CD4-positive, alpha-beta memory T cell (primary cell): ENCODE results near the gene TOPAZ1. TPM values are rescaled to one million over a fixed set of nuclear protein-coding genes. Genes with fewer than 3 reads are reported as not detected.

Source experiments
- CTCF ChIA-PET: fragments of 350-600 bp; sonication (Branson Sonifier 250); formaldehyde crosslinking; loops from one replicate; lab custom pipeline; 2021; ENCODE audit warnings: inconsistent platforms; ENCODE audit not compliant: partially characterized antibody; lab: Charles Lee
- POLR2A ChIA-PET: fragments of 350-600 bp; sonication (Branson Sonifier 250); formaldehyde crosslinking; loops from one replicate; lab custom pipeline; 2021; ENCODE audit not compliant: partially characterized antibody; lab: Charles Lee
- DNase-seq, 5 donors: peaks; one replicate each; pipeline versions ENCODE4 v3.0.0 to v3.0.0-alpha.2; 2020 to 2022; ENCODE audit warnings: mixed read lengths in 1 of 5
- H3K27ac ChIP-seq: one replicate; pipeline ENCODE4 v1.7.0; 2013; ENCODE audit warnings: low read depth, low read length
- H3K27me3 ChIP-seq: 2 replicates; pipeline ENCODE4 v1.7.0; 2013; ENCODE audit warnings: mild to moderate bottlenecking, low read length, moderate library complexity; ENCODE audit not compliant: insufficient read depth
- H3K36me3 ChIP-seq: 2 replicates; pipeline ENCODE4 v1.7.0; 2013; ENCODE audit warnings: mild to moderate bottlenecking, low read length, moderate library complexity; ENCODE audit not compliant: insufficient read depth
- H3K4me1 ChIP-seq: 2 replicates; pipeline ENCODE4 v1.7.0; 2013; ENCODE audit warnings: mild to moderate bottlenecking, low read length, moderate library complexity; ENCODE audit not compliant: insufficient read depth
- H3K4me3 ChIP-seq, 2 donors: one replicate each; pipeline ENCODE4 v1.7.0; 2013; ENCODE audit warnings: low read length in 2 of 2, mild to moderate bottlenecking in 1 of 2
- H3K9me3 ChIP-seq, 2 donors: one replicate each; pipeline ENCODE4 v1.7.0; 2013; ENCODE audit warnings: low read length in 2 of 2, control low read depth in 1 of 2; ENCODE audit not compliant: control insufficient read depth in 1 of 2
- H3K27ac Mint-ChIP-seq, 7 donors: one replicate each; pipeline ENCODE4 v1.8.0; 2020 to 2021; ENCODE audit warnings: mixed read lengths in 7 of 7, mild to moderate bottlenecking in 6 of 7, inconsistent platforms in 3 of 7, moderate library complexity in 3 of 7
- H3K27me3 Mint-ChIP-seq, 2 donors: one replicate each; pipeline ENCODE4 v1.8.0; 2020 to 2021; ENCODE audit warnings: mixed read lengths in 2 of 2
- H3K36me3 Mint-ChIP-seq, 2 donors: one replicate each; pipeline ENCODE4 v1.8.0; 2020 to 2021; ENCODE audit warnings: mixed read lengths in 2 of 2, inconsistent platforms in 1 of 2, mild to moderate bottlenecking in 1 of 2
- H3K4me1 Mint-ChIP-seq, 4 donors: one replicate each; pipeline ENCODE4 v1.8.0; 2020 to 2021; ENCODE audit warnings: mixed read lengths in 4 of 4, mild to moderate bottlenecking in 1 of 4
- H3K4me3 Mint-ChIP-seq, 8 donors: one replicate each; pipeline ENCODE4 v1.8.0; 2020 to 2021; ENCODE audit warnings: mixed read lengths in 8 of 8, mild to moderate bottlenecking in 7 of 8, moderate library complexity in 6 of 8, inconsistent platforms in 3 of 8
- H3K9me3 Mint-ChIP-seq, 8 donors: one replicate each; pipeline ENCODE4 v1.8.0; 2020 to 2021; ENCODE audit warnings: mixed read lengths in 8 of 8, mild to moderate bottlenecking in 5 of 8, inconsistent platforms in 3 of 8, moderate library complexity in 1 of 8
- intact Hi-C: fragments of 100-400 bp; cut with micrococcal nuclease; formaldehyde crosslinking; loops from one replicate; pipeline ENCODE4 v1.15.1; 2023
- polyA plus RNA-seq, 2 donors: library from polyadenylated mRNA; unstranded; fragments of 300-500 nt; fragmentation: Illumina TruSeq; gene quantifications; one replicate each; pipeline ENCODE4 v1.2.3, GENCODE V29; 2021
- total RNA-seq, 2 experiments: library from RNA; stranded (reverse); gene quantifications; one replicate each; pipeline ENCODE4 v1.2.3, GENCODE V29; 2021

TOPAZ1 gene
- total and polyA plus RNA-seq, 4 experiments from 2014 or later: not detected

DNA sequence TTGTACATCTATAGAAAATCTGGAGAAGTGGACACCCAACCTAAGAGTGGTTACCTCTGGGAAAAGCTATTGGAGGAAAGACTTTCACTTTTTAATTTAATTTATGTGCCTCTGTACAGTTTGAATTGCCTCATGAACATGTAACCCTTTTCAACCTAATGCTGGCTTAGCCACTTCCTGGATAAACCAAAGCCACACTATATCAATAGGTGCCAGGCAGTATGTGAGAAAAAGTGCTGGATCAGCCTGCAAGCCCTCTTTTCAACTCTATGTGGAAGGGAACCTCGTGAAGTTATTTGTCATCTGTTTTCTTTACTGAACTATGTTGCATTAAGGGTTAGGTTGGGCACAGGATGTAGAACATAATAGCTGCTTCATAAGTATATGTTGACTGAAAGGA is 9.3 kb upstream of the TOPAZ1 start:
- Histone ChIP-seq H3K36me3 (no peaks in the 10 kb centered on the region), H3K9me3 (no peaks in the 10 kb centered on the region), H3K4me3 (no peak overlapping the region), H3K4me1 (peaks cover 9% of the 10 kb centered on the region), H3K27ac (no peak overlapping the region), H3K27me3 (no peaks in the 10 kb centered on the region)
- POLR2A ChIA-PET: no interaction called here
- no peaks in the 10 kb centered on the region for H3K9me3 Mint-ChIP-seq
- peak in 2 of 5 donors; percentile 1 to 6 for DNase-seq
- H3K27ac Mint-ChIP-seq: no peak overlapping the region
- CTCF ChIA-PET: no interaction called here
- H3K4me1 Mint-ChIP-seq: peaks cover 6 to 10% (median 9%) of the 10 kb centered on the region in 4 donors
- intact Hi-C loops: no loop called here
- peaks cover 4% of the 10 kb centered on the region in 2 donors for H3K27me3 Mint-ChIP-seq
- H3K4me3 Mint-ChIP-seq: no peak overlapping the region
- H3K36me3 Mint-ChIP-seq: no peaks in the 10 kb centered on the region

DNA sequence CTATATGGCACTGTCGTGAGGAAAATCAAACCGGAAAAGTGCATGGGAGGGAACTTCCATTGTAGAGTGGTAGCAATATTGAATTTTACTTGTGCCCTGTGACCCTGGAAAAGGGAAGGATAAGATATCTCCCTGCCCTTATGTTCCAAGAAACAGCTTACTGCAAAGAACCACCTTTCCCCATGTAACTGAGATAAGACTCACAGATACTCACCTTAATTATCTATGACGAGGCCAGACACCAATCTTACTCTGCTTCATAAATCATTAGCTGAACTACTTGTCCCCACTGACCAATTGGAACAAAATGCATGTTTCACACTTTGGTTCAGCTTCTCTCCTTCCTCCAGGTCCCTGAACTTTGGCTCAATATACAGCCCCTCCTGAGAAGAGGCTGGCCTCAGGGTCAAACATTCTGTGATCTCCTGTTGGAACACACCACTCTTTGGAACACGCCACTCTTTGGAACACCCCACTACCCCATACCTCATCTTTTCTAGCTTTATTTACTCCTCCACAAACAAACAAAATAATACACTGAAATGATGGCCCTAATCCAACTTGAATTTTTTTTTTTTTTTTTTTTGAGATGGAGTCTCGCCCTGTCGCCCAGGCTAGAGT is 6.9 kb upstream of the TOPAZ1 start:
- ChIA-PET CTCF (interaction anchor here (1.0 to 2.3 kb wide), 9 partner anchors 8 to 1273 kb away, joined by 3 to 8 read pairs (median 4); no protein-coding TSS in a partner anchor), POLR2A (no interaction called here)
- Mint-ChIP-seq H3K4me1 (peaks cover 6 to 10% (median 9%) of the 10 kb centered on the region in 4 donors), H3K27me3 (peaks cover 4% of the 10 kb centered on the region in 2 donors), H3K4me3 (no peak overlapping the region), H3K36me3 (no peaks in the 10 kb centered on the region), H3K9me3 (no peaks in the 10 kb centered on the region), H3K27ac (no peak overlapping the region)
- Histone ChIP-seq H3K27me3 (no peaks in the 10 kb centered on the region), H3K36me3 (no peaks in the 10 kb centered on the region), H3K4me1 (peaks cover 9% of the 10 kb centered on the region), H3K4me3 (no peak overlapping the region), H3K9me3 (no peaks in the 10 kb centered on the region), H3K27ac (no peak overlapping the region)
- DNase-seq: no peak
- intact Hi-C loops: no loop called here

GRCh38 chr3:44235604-44236484 is 5.8 kb upstream of the TOPAZ1 start:
- Mint-ChIP-seq H3K4me1 (peaks cover 6 to 10% (median 9%) of the 10 kb centered on the region in 4 donors), H3K4me3 (peak overlapping the region in 3 of 8 donors; percentile 7 to 51 (median 9)), H3K27ac (no peak overlapping the region), H3K9me3 (no peaks in the 10 kb centered on the region), H3K36me3 (no peaks in the 10 kb centered on the region), H3K27me3 (peaks cover 4% of the 10 kb centered on the region in 2 donors)
- ChIA-PET POLR2A (no interaction called here), CTCF (interaction anchor here (1.0 to 2.3 kb wide), 11 partner anchors 9 to 1274 kb away, joined by 3 to 8 read pairs (median 4); partner anchors contain the start of gene TCAIM)
- Histone ChIP-seq H3K27me3 (no peaks in the 10 kb centered on the region), H3K27ac (no peak overlapping the region), H3K9me3 (no peaks in the 10 kb centered on the region), H3K4me3 (no peak overlapping the region), H3K36me3 (no peaks in the 10 kb centered on the region), H3K4me1 (peaks cover 9% of the 10 kb centered on the region)
- DNase-seq: peak; percentile 52 to 61 (median 57)
- intact Hi-C loops: no loop called here

DNA sequence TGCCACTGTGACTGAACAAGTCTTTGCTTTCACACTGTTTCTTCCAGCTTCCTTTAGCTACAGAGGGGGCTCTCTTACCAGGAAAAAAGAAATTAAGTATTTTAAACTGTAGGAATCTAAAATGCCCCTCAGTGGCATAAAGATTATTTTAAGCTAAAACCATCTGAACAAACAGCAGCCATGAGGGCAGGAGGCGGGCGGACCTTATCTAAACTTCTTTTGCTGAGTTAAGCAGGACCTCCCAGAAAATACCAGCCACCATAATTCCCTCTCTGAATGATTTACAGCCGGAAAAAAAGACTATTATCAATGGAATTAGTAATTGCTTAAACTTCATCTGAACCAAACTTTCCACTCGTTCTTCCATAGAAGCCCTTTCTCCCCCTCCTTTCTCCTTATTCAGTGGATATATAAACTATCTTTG is 5.2 kb upstream of the TOPAZ1 start:
- intact Hi-C loops: no loop called here
- no peaks in the 10 kb centered on the region for H3K36me3 Mint-ChIP-seq
- no peak for DNase-seq
- ChIA-PET CTCF (interaction anchor here (1.4 to 2.3 kb wide), 4 partner anchors 12 to 1275 kb away, joined by 3 to 8 read pairs (median 5); no protein-coding TSS in a partner anchor), POLR2A (no interaction called here)
- H3K27me3 Mint-ChIP-seq: peaks cover 4 to 9% of the 10 kb centered on the region in 2 donors
- H3K27ac Mint-ChIP-seq: no peak overlapping the region
- no peaks in the 10 kb centered on the region for H3K9me3 Mint-ChIP-seq
- no peaks in the 10 kb centered on the region for H3K27me3 ChIP-seq
- no peak overlapping the region for H3K4me3 Mint-ChIP-seq
- no peaks in the 10 kb centered on the region for H3K36me3 ChIP-seq
- H3K9me3 ChIP-seq: no peaks in the 10 kb centered on the region
- H3K4me1 Mint-ChIP-seq: peaks cover 6 to 10% (median 9%) of the 10 kb centered on the region in 4 donors
- peaks cover 9% of the 10 kb centered on the region for H3K4me1 ChIP-seq
- no peak overlapping the region for H3K4me3 ChIP-seq
- H3K27ac ChIP-seq: no peak overlapping the region

DNA sequence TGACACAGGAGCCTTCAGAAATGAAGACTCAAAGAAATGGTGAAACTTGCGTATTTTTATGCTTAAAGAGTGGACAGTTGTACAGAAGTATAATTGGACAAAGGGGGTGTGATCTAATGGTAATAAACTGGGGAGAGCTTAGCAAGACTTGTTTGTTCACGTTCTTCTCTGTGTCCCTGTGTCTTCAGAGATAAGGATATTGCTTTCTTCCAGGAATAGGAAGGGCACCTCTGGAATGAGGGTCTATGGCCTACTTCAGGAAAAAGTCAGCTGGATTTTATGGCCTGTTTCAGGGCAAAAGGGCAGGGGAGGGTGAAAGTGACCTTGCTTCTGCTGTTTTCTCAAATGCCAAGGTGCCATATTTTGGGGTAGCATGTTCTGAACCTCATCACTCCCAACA is 4.5 kb upstream of the TOPAZ1 start:
- peaks cover 8% of the 10 kb centered on the region for H3K4me1 ChIP-seq

GRCh38 chr3:44237665-44238064 is 4.0 kb upstream of the TOPAZ1 start:
- no peak overlapping the region for H3K4me3 Mint-ChIP-seq
- ChIA-PET CTCF (interaction anchor here (0.9 to 2.0 kb wide), 3 partner anchors 11 to 692 kb away, joined by 3 to 10 read pairs (median 6); no protein-coding TSS in a partner anchor), POLR2A (no interaction called here)
- H3K4me3 ChIP-seq: no peak overlapping the region
- DNase-seq: no peak
- peaks cover 5% of the 10 kb centered on the region for H3K4me1 ChIP-seq
- no peak overlapping the region for H3K27ac ChIP-seq
- H3K9me3 Mint-ChIP-seq: peaks cover 0 to 2% (median 0%) of the 10 kb centered on the region in 8 donors
- H3K27ac Mint-ChIP-seq: no peak overlapping the region
- H3K9me3 ChIP-seq: no peaks in the 10 kb centered on the region
- H3K27me3 Mint-ChIP-seq: peaks cover 4 to 9% of the 10 kb centered on the region in 2 donors
- H3K27me3 ChIP-seq: no peaks in the 10 kb centered on the region
- no peaks in the 10 kb centered on the region for H3K36me3 Mint-ChIP-seq
- intact Hi-C loops: no loop called here
- H3K36me3 ChIP-seq: no peaks in the 10 kb centered on the region
- H3K4me1 Mint-ChIP-seq: peaks cover 6 to 7% (median 6%) of the 10 kb centered on the region in 4 donors

More for the DNA sequence above, 4.5 kb upstream of the TOPAZ1 start:
- Mint-ChIP-seq H3K27ac (no peak overlapping the region), H3K27me3 (peaks cover 4 to 9% of the 10 kb centered on the region in 2 donors), H3K4me3 (no peak overlapping the region), H3K36me3 (no peaks in the 10 kb centered on the region), H3K9me3 (no peaks in the 10 kb centered on the region), H3K4me1 (peaks cover 6 to 10% (median 9%) of the 10 kb centered on the region in 4 donors)
- Histone ChIP-seq H3K27ac (no peak overlapping the region), H3K9me3 (no peaks in the 10 kb centered on the region), H3K27me3 (no peaks in the 10 kb centered on the region), H3K36me3 (no peaks in the 10 kb centered on the region), H3K4me3 (no peak overlapping the region)
- no peak for DNase-seq
- ChIA-PET POLR2A (no interaction called here), CTCF (interaction anchor here (1.4 to 2.0 kb wide), 3 partner anchors 13 to 691 kb away, joined by 4 to 10 read pairs (median 6); no protein-coding TSS in a partner anchor)
- intact Hi-C loops: no loop called here

DNA sequence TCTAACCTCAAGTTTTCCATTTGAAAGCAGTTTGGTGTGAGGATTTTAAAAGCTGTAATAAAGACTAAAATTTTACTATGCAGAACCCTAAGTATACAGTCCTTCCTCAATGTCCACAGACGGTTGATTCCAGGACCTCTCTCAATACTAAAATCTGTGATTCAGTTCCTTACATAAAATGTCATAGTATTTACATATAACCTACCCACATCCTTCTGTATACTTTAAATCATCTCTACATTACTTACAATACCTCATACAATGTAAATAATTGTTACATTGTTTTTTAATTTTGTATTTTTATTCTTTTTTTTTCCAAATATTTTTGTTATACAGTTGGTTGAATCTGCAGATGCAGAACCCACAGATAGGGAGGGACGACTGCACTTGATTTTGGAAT is 2.8 kb upstream of the TOPAZ1 start:
- Histone ChIP-seq H3K27ac (no peak overlapping the region), H3K36me3 (no peaks in the 10 kb centered on the region), H3K4me1 (peaks cover 5% of the 10 kb centered on the region), H3K4me3 (no peak overlapping the region), H3K9me3 (no peaks in the 10 kb centered on the region), H3K27me3 (no peaks in the 10 kb centered on the region)
- peaks cover 5 to 7% (median 6%) of the 10 kb centered on the region in 4 donors for H3K4me1 Mint-ChIP-seq
- DNase-seq: no peak
- no peak overlapping the region for H3K4me3 Mint-ChIP-seq
- ChIA-PET POLR2A (no interaction called here), CTCF (interaction anchor here (0.9 to 2.0 kb wide), 2 partner anchors 10 to 14 kb away, joined by 3 to 10 read pairs; no protein-coding TSS in a partner anchor)
- H3K9me3 Mint-ChIP-seq: peaks cover 0 to 2% (median 0%) of the 10 kb centered on the region in 8 donors
- H3K27ac Mint-ChIP-seq: no peak overlapping the region
- no peaks in the 10 kb centered on the region for H3K36me3 Mint-ChIP-seq
- H3K27me3 Mint-ChIP-seq: peaks cover 7 to 13% of the 10 kb centered on the region in 2 donors
- intact Hi-C loops: no loop called here
